Panc1 (cell line): ENCODE measurements around the gene TMEM132C. TPM values are rescaled to one million over a fixed set of nuclear protein-coding genes. Genes with fewer than 3 reads are reported as not detected.

Experiments used
- ATAC-seq: fragments of 200-7000 bp; cut with Tn5 transposase; 2 replicates; pipeline ENCODE4 v1.9.1; 2020; ENCODE audit warnings: mild to moderate bottlenecking, moderate library complexity
- BruUV-seq: library from RNA; stranded (reverse); fragments of 400-500 nt; replicated peaks from 2 replicates; lab custom pipeline; 2021; lab: Mats Ljungman, UMichigan
- CTCF ChIA-PET: fragments of 300-600 bp; sonication (Branson Sonifier 250); formaldehyde crosslinking; loops from one replicate; lab custom pipeline; 2022; ENCODE audit warnings: antibody characterized with exemption; lab: Charles Lee
- POLR2A ChIA-PET: fragments of 300-600 bp; sonication (Branson Sonifier 250); formaldehyde crosslinking; loops from one replicate; lab custom pipeline; 2022; ENCODE audit warnings: antibody characterized with exemption; lab: Charles Lee
- DNase-seq: peaks from one replicate; pipeline ENCODE4 v3.0.0-alpha.2; 2010; ENCODE audit warnings: low read depth, low spot score
- H3K27ac ChIP-seq: 2 replicates; pipeline ENCODE4 v1.5.1; 2011; ENCODE audit warnings: mild to moderate bottlenecking, low read length, inconsistent platforms
- H3K27me3 ChIP-seq: fragments of 200-500 bp; sonication (Bioruptor generic); 2 replicates; pipeline ENCODE4 v1.6.0; 2014; ENCODE audit warnings: low read length, inconsistent platforms; ENCODE audit not compliant: control insufficient read depth, insufficient read depth
- H3K36me3 ChIP-seq: fragments of 200-500 bp; sonication (Bioruptor generic); 2 replicates; pipeline ENCODE4 v1.5.1; 2014; ENCODE audit warnings: inconsistent platforms, mild to moderate bottlenecking, low read length, moderate library complexity; ENCODE audit not compliant: control insufficient read depth, insufficient read depth
- H3K4me1 ChIP-seq: 2 replicates; pipeline ENCODE4 v1.5.1; 2011; ENCODE audit warnings: inconsistent platforms, mild to moderate bottlenecking, low read length, moderate library complexity; ENCODE audit not compliant: control insufficient read depth, insufficient read depth
- H3K4me3 ChIP-seq, 2 experiments: 2 replicates each; pipeline ENCODE4 v1.5.1; 2011 to 2012; ENCODE audit warnings: low read depth in 2 of 2, low read length in 2 of 2, mild to moderate bottlenecking in 2 of 2, inconsistent platforms in 1 of 2, moderate library complexity in 1 of 2
- H3K9me3 ChIP-seq: fragments of 200-500 bp; sonication (Bioruptor generic); 2 replicates; pipeline ENCODE4 v1.5.1; 2014; ENCODE audit warnings: low read depth, mild to moderate bottlenecking, inconsistent platforms, low read length, moderate library complexity; ENCODE audit not compliant: control insufficient read depth, insufficient read depth
- POLR2AphosphoS5 ChIP-seq: IDR thresholded peaks from 2 replicates; pipeline ENCODE4 v1.6.1; 2012; ENCODE audit warnings: mild to moderate bottlenecking, low read depth, low read length, moderate library complexity
- SIN3A ChIP-seq: IDR thresholded peaks from 2 replicates; pipeline ENCODE4 v1.6.1; 2012; ENCODE audit warnings: low read depth, mild to moderate bottlenecking, low read length, moderate library complexity, borderline replicate concordance; ENCODE audit not compliant: insufficient read depth
- TCF7L2 ChIP-seq: IDR thresholded peaks from 2 replicates; pipeline ENCODE4 v1.6.1; 2011; ENCODE audit warnings: mild to moderate bottlenecking, low read depth, low read length, inconsistent platforms
- in situ Hi-C: cut with HindIII; loops from 2 replicates; pipeline ENCODE4 v1.10.0; 2016; ENCODE audit warnings: low sequenced_read_pairs, low pct_unique_long_range_greater_than_20kb
- intact Hi-C: fragments of 100-400 bp; cut with micrococcal nuclease; formaldehyde crosslinking; loops from one replicate; pipeline ENCODE4 v1.10.0; 2022; ENCODE audit not compliant: unreplicated experiment
- total RNA-seq: library from RNA; stranded (reverse); gene quantifications from one replicate; pipeline ENCODE4 v1.2.1, GENCODE V29; 2021; ENCODE audit not compliant: unreplicated experiment
- TF ChIP-seq, protein P1 (sequence below): fragments of 450-650 bp; IDR thresholded peaks from 2 replicates; pipeline ENCODE4 v1.5.1; 2017; ENCODE audit warnings: mild to moderate bottlenecking
- TF ChIP-seq, protein P2 (sequence below), 2 experiments: IDR thresholded peaks; 2 replicates each; pipeline ENCODE4 v1.6.1; 2011 to 2012; ENCODE audit warnings: low read depth in 2 of 2, control low read depth in 1 of 2, low read length in 1 of 2, mild to moderate bottlenecking in 1 of 2, moderate library complexity in 1 of 2; ENCODE audit not compliant: insufficient read depth in 1 of 2

TMEM132C gene
- total RNA-seq, 1 experiment from 2014 or later = not detected

DNA sequence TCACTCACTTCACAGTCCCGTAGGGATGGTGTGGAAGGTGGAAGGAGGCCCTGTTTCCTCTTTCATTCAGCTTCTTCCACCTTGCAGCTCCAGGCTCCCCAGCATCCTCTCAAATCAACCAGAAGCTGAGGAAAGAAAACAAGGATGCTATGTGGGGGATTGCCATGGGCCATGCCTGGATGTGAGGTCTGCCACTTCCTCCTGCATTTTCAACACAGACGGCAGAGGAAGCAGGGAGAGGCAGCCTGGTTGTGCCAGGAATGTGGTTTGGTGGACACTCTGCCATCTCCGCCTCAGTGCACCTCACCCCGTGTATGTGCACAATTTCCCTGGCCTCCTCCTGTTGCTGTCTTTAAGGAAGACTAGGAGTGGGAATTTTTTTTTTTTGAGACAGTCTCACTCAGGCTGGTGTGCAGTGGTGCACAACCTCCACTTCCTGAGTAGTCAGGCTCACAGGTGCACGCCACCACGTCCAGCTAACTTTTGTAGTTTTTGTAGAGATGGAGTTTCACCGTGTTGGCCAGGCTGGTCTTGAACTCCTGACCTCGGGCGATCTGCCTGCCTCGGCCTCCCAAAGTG is 457.6 kb downstream of the TMEM132C start:
- ChIA-PET CTCF (no interaction called here), POLR2A (no interaction called here)
- no peaks in the 10 kb centered on the region for H3K9me3 ChIP-seq
- no peak for DNase-seq
- no peaks in the 10 kb centered on the region for H3K27me3 ChIP-seq
- no peaks in the 10 kb centered on the region for H3K36me3 ChIP-seq
- intact Hi-C loops = no loop called here
- TF ChIP-seq, protein P1, sequence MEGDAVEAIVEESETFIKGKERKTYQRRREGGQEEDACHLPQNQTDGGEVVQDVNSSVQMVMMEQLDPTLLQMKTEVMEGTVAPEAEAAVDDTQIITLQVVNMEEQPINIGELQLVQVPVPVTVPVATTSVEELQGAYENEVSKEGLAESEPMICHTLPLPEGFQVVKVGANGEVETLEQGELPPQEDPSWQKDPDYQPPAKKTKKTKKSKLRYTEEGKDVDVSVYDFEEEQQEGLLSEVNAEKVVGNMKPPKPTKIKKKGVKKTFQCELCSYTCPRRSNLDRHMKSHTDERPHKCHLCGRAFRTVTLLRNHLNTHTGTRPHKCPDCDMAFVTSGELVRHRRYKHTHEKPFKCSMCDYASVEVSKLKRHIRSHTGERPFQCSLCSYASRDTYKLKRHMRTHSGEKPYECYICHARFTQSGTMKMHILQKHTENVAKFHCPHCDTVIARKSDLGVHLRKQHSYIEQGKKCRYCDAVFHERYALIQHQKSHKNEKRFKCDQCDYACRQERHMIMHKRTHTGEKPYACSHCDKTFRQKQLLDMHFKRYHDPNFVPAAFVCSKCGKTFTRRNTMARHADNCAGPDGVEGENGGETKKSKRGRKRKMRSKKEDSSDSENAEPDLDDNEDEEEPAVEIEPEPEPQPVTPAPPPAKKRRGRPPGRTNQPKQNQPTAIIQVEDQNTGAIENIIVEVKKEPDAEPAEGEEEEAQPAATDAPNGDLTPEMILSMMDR = no peak
- no peaks in the 10 kb centered on the region for H3K4me1 ChIP-seq
- no peak overlapping the region for H3K4me3 ChIP-seq
- ATAC-seq = no peak
- BruUV-seq = no TSS peak
- no peak overlapping the region for H3K27ac ChIP-seq
- in situ Hi-C loops = no loop called here

DNA sequence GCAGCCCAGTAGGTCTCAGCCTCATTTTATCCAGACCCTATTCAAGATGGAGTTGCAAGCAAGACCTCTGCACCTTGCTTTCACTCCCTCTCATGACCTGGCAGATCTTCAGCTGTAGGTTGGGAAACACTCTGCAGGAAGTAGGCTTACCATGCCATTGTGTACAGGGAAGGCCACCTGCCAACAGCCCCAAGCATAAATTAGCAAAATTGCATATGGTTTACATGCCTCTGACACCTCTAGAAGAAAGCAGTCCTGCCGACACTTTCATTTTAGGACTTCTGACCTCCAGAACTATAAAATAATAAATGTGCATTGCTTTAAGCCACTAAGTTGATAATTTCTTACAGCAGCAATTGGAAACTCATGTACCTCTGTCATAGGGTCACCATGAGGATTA is 459.9 kb downstream of the TMEM132C start:
- no peak overlapping the region for H3K27ac ChIP-seq
- no peaks in the 10 kb centered on the region for H3K36me3 ChIP-seq
- no peak for ATAC-seq
- TF ChIP-seq, protein P1 = no peak
- no peak for TF ChIP-seq SIN3A
- no peak for TF ChIP-seq POLR2AphosphoS5
- TF ChIP-seq TCF7L2 = no peak
- TF ChIP-seq, protein P2, sequence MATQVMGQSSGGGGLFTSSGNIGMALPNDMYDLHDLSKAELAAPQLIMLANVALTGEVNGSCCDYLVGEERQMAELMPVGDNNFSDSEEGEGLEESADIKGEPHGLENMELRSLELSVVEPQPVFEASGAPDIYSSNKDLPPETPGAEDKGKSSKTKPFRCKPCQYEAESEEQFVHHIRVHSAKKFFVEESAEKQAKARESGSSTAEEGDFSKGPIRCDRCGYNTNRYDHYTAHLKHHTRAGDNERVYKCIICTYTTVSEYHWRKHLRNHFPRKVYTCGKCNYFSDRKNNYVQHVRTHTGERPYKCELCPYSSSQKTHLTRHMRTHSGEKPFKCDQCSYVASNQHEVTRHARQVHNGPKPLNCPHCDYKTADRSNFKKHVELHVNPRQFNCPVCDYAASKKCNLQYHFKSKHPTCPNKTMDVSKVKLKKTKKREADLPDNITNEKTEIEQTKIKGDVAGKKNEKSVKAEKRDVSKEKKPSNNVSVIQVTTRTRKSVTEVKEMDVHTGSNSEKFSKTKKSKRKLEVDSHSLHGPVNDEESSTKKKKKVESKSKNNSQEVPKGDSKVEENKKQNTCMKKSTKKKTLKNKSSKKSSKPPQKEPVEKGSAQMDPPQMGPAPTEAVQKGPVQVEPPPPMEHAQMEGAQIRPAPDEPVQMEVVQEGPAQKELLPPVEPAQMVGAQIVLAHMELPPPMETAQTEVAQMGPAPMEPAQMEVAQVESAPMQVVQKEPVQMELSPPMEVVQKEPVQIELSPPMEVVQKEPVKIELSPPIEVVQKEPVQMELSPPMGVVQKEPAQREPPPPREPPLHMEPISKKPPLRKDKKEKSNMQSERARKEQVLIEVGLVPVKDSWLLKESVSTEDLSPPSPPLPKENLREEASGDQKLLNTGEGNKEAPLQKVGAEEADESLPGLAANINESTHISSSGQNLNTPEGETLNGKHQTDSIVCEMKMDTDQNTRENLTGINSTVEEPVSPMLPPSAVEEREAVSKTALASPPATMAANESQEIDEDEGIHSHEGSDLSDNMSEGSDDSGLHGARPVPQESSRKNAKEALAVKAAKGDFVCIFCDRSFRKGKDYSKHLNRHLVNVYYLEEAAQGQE (IDR thresholded peaks at IDR 0.05; ENCODE audit: insufficient read depth in 1 of 2, low read depth in 2 of 2, low read length in 1 of 2) = no peak
- H3K9me3 ChIP-seq = no peaks in the 10 kb centered on the region
- ChIA-PET POLR2A (no interaction called here), CTCF (no interaction called here)
- DNase-seq = no peak
- no peak overlapping the region for H3K4me3 ChIP-seq
- no peaks in the 10 kb centered on the region for H3K4me1 ChIP-seq
- intact Hi-C loops (no loop called here), in situ Hi-C loops (no loop called here)
- BruUV-seq = no TSS peak
- H3K27me3 ChIP-seq = no peaks in the 10 kb centered on the region; the same call in 1 of the 2 replicates
